Measurements from ENCODE around the gene PRKCE. TPM values are rescaled to one million over a fixed set of nuclear protein-coding genes. Genes with fewer than 3 reads are reported as not detected.

The PRKCE gene
- total RNA-seq, 1 experiment from 2014 or later, result 1.3 TPM

GRCh38 chr2:46194856-46195255 is 543.4 kb downstream of the PRKCE start:
- Mint-ChIP-seq H3K36me3 (ENCODE audit: insufficient read depth in 1 of 3, low read depth in 3 of 3) (no peaks in the 10 kb centered on the region), H3K4me3 (no peak overlapping the region), H3K27ac (no peak overlapping the region), H3K27me3 (ENCODE audit: low read depth) (no peaks in the 10 kb centered on the region), H3K4me1 (no peaks in the 10 kb centered on the region), H3K9me3 (no peaks in the 10 kb centered on the region; a peak in 1 of 5 replicates)
- Histone ChIP-seq H2AFZ (ENCODE audit: low read length) (no peak overlapping the region), H3K23me2 (ENCODE audit: insufficient read length, low read depth, low read length, poor library complexity, severe bottlenecking) (no peaks in the 10 kb centered on the region), H2BK120ac (ENCODE audit: low read depth, low read length, poor library complexity, severe bottlenecking) (no peak overlapping the region), H2BK20ac (ENCODE audit: low read depth, low read length, poor library complexity, severe bottlenecking) (no peak overlapping the region), H3K4me1 (ENCODE audit: insufficient read depth, low read length) (no peaks in the 10 kb centered on the region), H3K9ac (ENCODE audit: extremely low read depth, insufficient read length, low read length) (no peak overlapping the region), H3K79me2 (ENCODE audit: insufficient read depth, low read length) (no peaks in the 10 kb centered on the region), H2BK12ac (ENCODE audit: insufficient read length, low read depth, low read length) (no peak overlapping the region), H4K20me1 (ENCODE audit: control insufficient read depth, insufficient read depth, insufficient read length) (no peaks in the 10 kb centered on the region), H3K27ac (ENCODE audit: insufficient read length, low read depth, low read length) (no peak overlapping the region), H3K18ac (ENCODE audit: insufficient read length, low read depth, low read length) (no peak overlapping the region), H2AK5ac (ENCODE audit: insufficient read length, low read length) (no peak overlapping the region), H3K9me3 (ENCODE audit: control insufficient read depth, low read depth, low read length) (no peaks in the 10 kb centered on the region), H2BK15ac (ENCODE audit: low read depth, low read length) (no peak overlapping the region), H3K4me2 (ENCODE audit: insufficient read depth, insufficient read length, low read length) (no peak overlapping the region), H4K5ac (ENCODE audit: insufficient read length, low read depth, low read length) (no peak overlapping the region), H3K27me3 (ENCODE audit: insufficient read depth, low read length) (no peaks in the 10 kb centered on the region), H3K79me1 (ENCODE audit: insufficient read depth, low read depth, low read length, poor library complexity, severe bottlenecking) (no peaks in the 10 kb centered on the region), H3T11ph (ENCODE audit: low read length) (no peak overlapping the region), H4K91ac (ENCODE audit: insufficient read length, low read depth, low read length) (no peak overlapping the region), H3K23ac (ENCODE audit: insufficient read length, low read depth, low read length) (no peak overlapping the region), H3K56ac (ENCODE audit: insufficient read length, low read depth, low read length) (no peak overlapping the region), H3K14ac (ENCODE audit: insufficient read depth, low read length) (no peak overlapping the region), H4K8ac (replicated peaks; ENCODE audit: insufficient read length, low read depth, low read length) (no peak overlapping the region), H2BK5ac (ENCODE audit: insufficient read length, low read length) (no peak overlapping the region), H3K4ac (ENCODE audit: low read depth, low read length) (no peak overlapping the region)
- no peak for TF ChIP-seq CTCF (conservative IDR thresholded peaks at IDR 0.05)
- no peak for DNase-seq
- WGBS (ENCODE audit: extremely low coverage, insufficient read length, low lambda C conversion rate), result no CpG with 5 or more reads among the region's 2 CpGs
